ENCODE data around the gene RAB3A. TPM values are rescaled to one million over a fixed set of nuclear protein-coding genes. Genes with fewer than 3 reads are reported as not detected.

RAB3A gene
- total RNA-seq, 2 donors from 2014 or later = 2.5 to 6.0 TPM

- TF ChIP-seq CTCF (IDR thresholded peaks at IDR 0.05) (no peak), POLR2A (IDR thresholded peaks at IDR 0.05) (no peak), POLR2AphosphoS5 (IDR thresholded peaks at IDR 0.05) (no peak)
- Histone ChIP-seq H3K36me3 (no peaks in the 10 kb centered on the region), H3K4me3 (no peak overlapping the region), H3K9me3 (no peaks in the 10 kb centered on the region), H3K27ac (no peak overlapping the region), H3K27me3 (replicated peaks; ENCODE audit: insufficient read depth) (no peaks in the 10 kb centered on the region), H3K4me1 (replicated peaks) (peaks cover 5% of the 10 kb centered on the region)
- intact Hi-C loops (cut with DNase I) = loop anchor here (5.0 to 10.0 kb wide), 2 partner anchors 120 to 212 kb away; partner anchors contain the start of genes LSM4 and SSBP4
- DNase-seq (ENCODE audit: low spot score) = no peak
- 78% methylated on average over 24 of the region's 24 CpGs for WGBS
Observed at GRCh38 chr19:18202397-18202777, 1.5 kb downstream of the RAB3A start.

- no peak for DNase-seq (ENCODE audit: low spot score)
- Histone ChIP-seq H3K9me3 (no peaks in the 10 kb centered on the region), H3K4me1 (replicated peaks) (peaks cover 11% of the 10 kb centered on the region), H3K36me3 (no peaks in the 10 kb centered on the region), H3K4me3 (no peak overlapping the region), H3K27me3 (replicated peaks; ENCODE audit: insufficient read depth) (no peaks in the 10 kb centered on the region), H3K27ac (no peak overlapping the region)
- 94% methylated on average over 6 of the region's 6 CpGs for WGBS
- TF ChIP-seq CTCF (IDR thresholded peaks at IDR 0.05) (no peak), POLR2AphosphoS5 (IDR thresholded peaks at IDR 0.05) (no peak)
- intact Hi-C loops (cut with DNase I) = no loop called here
Observed at GRCh38 chr19:18198374-18198773, 5.5 kb downstream of the RAB3A start.

- Histone ChIP-seq H3K27me3 (replicated peaks; ENCODE audit: insufficient read depth) (no peaks in the 10 kb centered on the region), H3K9me3 (no peaks in the 10 kb centered on the region), H3K4me3 (no peak overlapping the region), H3K27ac (no peak overlapping the region), H3K36me3 (no peaks in the 10 kb centered on the region), H3K4me1 (replicated peaks) (peaks cover 9% of the 10 kb centered on the region)
- no peak for DNase-seq (ENCODE audit: low spot score)
- intact Hi-C loops (cut with DNase I) = no loop called here
- TF ChIP-seq POLR2AphosphoS5 (IDR thresholded peaks at IDR 0.05) (no peak), CTCF (IDR thresholded peaks at IDR 0.05) (no peak), POLR2A (IDR thresholded peaks at IDR 0.05) (no peak)
- WGBS = 67% methylated on average over 6 of the region's 6 CpGs
Observed at GRCh38 chr19:18197941-18198340, 5.9 kb downstream of the RAB3A start.

- Histone ChIP-seq H3K9me3 (no peaks in the 10 kb centered on the region), H3K27ac (no peak overlapping the region), H3K4me1 (replicated peaks) (peaks cover 6% of the 10 kb centered on the region), H3K4me3 (no peak overlapping the region), H3K36me3 (no peaks in the 10 kb centered on the region), H3K27me3 (replicated peaks; ENCODE audit: insufficient read depth) (no peaks in the 10 kb centered on the region)
- 92% methylated on average over 17 of the region's 18 CpGs for WGBS
- intact Hi-C loops (cut with DNase I) = no loop called here
- TF ChIP-seq CTCF (IDR thresholded peaks at IDR 0.05) (no peak), POLR2A (IDR thresholded peaks at IDR 0.05) (no peak), POLR2AphosphoS5 (IDR thresholded peaks at IDR 0.05) (no peak)
- DNase-seq (ENCODE audit: low spot score) = no peak
Observed at GRCh38 chr19:18197306-18197705, 6.5 kb downstream of the RAB3A start.

GRCh38 chr19:18196511-18196845, 7.4 kb downstream of the RAB3A start:
- no peak overlapping the region for H3K27ac ChIP-seq
- no peak overlapping the region for H3K4me3 ChIP-seq
- intact Hi-C loops (cut with DNase I) = no loop called here
- WGBS = 96% methylated on average over 7 of the region's 7 CpGs
- TF ChIP-seq CTCF (IDR thresholded peaks at IDR 0.05) (no peak), POLR2AphosphoS5 (IDR thresholded peaks at IDR 0.05) (no peak), POLR2A (IDR thresholded peaks at IDR 0.05) (no peak)
- no peaks in the 10 kb centered on the region for H3K9me3 ChIP-seq
- no peaks in the 10 kb centered on the region for H3K27me3 ChIP-seq (replicated peaks; ENCODE audit: insufficient read depth)
- DNase-seq (ENCODE audit: low spot score) = no peak
- H3K4me1 ChIP-seq (replicated peaks) = peaks cover 6% of the 10 kb centered on the region
- no peaks in the 10 kb centered on the region for H3K36me3 ChIP-seq

All from prostate gland (tissue), 2 donors.